ENCODE data around the gene MOB3B. TPM values are rescaled to one million over a fixed set of nuclear protein-coding genes. Genes with fewer than 3 reads are reported as not detected.

MOB3B gene
- total RNA-seq, 1 donor from 2014 or later, result 14.0 TPM

GRCh38 chr9:27412963-27413362 is 116.7 kb downstream of the MOB3B start:
- TF ChIP-seq CTCF (IDR thresholded peaks at IDR 0.05), result no peak
- TF ChIP-seq EZH2 (IDR thresholded peaks at IDR 0.05), result no peak
- no peak for TF ChIP-seq EZH2phosphoT487 (IDR thresholded peaks at IDR 0.05)
- peaks cover 4% of the 10 kb centered on the region for H3K4me1 Mint-ChIP-seq
- Histone ChIP-seq H3K79me2 (ENCODE audit: low read depth) (peaks cover 28% of the 10 kb centered on the region), H3K9me3 (ENCODE audit: low read depth) (no peaks in the 10 kb centered on the region), H4K20me1 (ENCODE audit: low read depth) (no peaks in the 10 kb centered on the region), H3K27ac (no peak overlapping the region), H3K4me2 (no peak overlapping the region), H2AFZ (replicated peaks) (no peak overlapping the region), H3K9ac (no peak overlapping the region), H3K4me3 (no peak overlapping the region), H3F3A (ENCODE audit: low read depth) (peaks cover 4% of the 10 kb centered on the region), H3K27me3 (no peaks in the 10 kb centered on the region), H3K4me1 (peaks cover 17% of the 10 kb centered on the region), H3K36me3 (no peaks in the 10 kb centered on the region)
- peaks cover 6% of the 10 kb centered on the region for H3K27me3 Mint-ChIP-seq (ENCODE audit: insufficient read depth, low read depth)
- H3K27ac Mint-ChIP-seq, result no peak overlapping the region
- peaks cover 2% of the 10 kb centered on the region for H3K36me3 Mint-ChIP-seq
- H3K9me3 Mint-ChIP-seq, result peaks cover 5% of the 10 kb centered on the region
- no peak overlapping the region for H3K4me3 Mint-ChIP-seq
- no peak for DNase-seq (ENCODE audit: low spot score)

GRCh38 chr9:27412081-27412480 is 117.5 kb downstream of the MOB3B start:
- Histone ChIP-seq H3K4me3 (no peak overlapping the region), H3K27ac (no peak overlapping the region), H3K36me3 (no peaks in the 10 kb centered on the region), H3K27me3 (no peaks in the 10 kb centered on the region), H3K9ac (no peak overlapping the region), H3K9me3 (ENCODE audit: low read depth) (no peaks in the 10 kb centered on the region), H2AFZ (replicated peaks) (no peak overlapping the region), H3K4me2 (no peak overlapping the region), H4K20me1 (ENCODE audit: low read depth) (no peaks in the 10 kb centered on the region), H3F3A (ENCODE audit: low read depth) (no peaks in the 10 kb centered on the region), H3K4me1 (peaks cover 17% of the 10 kb centered on the region), H3K79me2 (ENCODE audit: low read depth) (peaks cover 21% of the 10 kb centered on the region)
- DNase-seq (ENCODE audit: low spot score), result no peak
- Mint-ChIP-seq H3K4me1 (peaks cover 4% of the 10 kb centered on the region), H3K27ac (no peak overlapping the region), H3K4me3 (no peak overlapping the region), H3K36me3 (peaks cover 2% of the 10 kb centered on the region), H3K27me3 (ENCODE audit: insufficient read depth, low read depth) (peaks cover 8% of the 10 kb centered on the region), H3K9me3 (peaks cover 7% of the 10 kb centered on the region)
- no peak for TF ChIP-seq EZH2phosphoT487 (IDR thresholded peaks at IDR 0.05)
- TF ChIP-seq EZH2 (IDR thresholded peaks at IDR 0.05), result no peak
- no peak for TF ChIP-seq CTCF (IDR thresholded peaks at IDR 0.05)

- Histone ChIP-seq H3K4me1 (peaks cover 17% of the 10 kb centered on the region), H2AFZ (replicated peaks) (no peak overlapping the region), H3K4me2 (no peak overlapping the region), H3K9me3 (ENCODE audit: low read depth) (no peaks in the 10 kb centered on the region), H3K27ac (no peak overlapping the region), H3K27me3 (no peaks in the 10 kb centered on the region), H3F3A (ENCODE audit: low read depth) (no peaks in the 10 kb centered on the region), H3K4me3 (no peak overlapping the region), H3K9ac (no peak overlapping the region), H3K36me3 (peaks cover 3% of the 10 kb centered on the region), H3K79me2 (ENCODE audit: low read depth) (peaks cover 20% of the 10 kb centered on the region), H4K20me1 (ENCODE audit: low read depth) (no peaks in the 10 kb centered on the region)
- no peak overlapping the region for H3K27ac Mint-ChIP-seq
- no peak overlapping the region for H3K4me3 Mint-ChIP-seq
- DNase-seq (ENCODE audit: low spot score), result no peak
- peaks cover 13% of the 10 kb centered on the region for H3K9me3 Mint-ChIP-seq
- H3K4me1 Mint-ChIP-seq, result peaks cover 4% of the 10 kb centered on the region
- H3K36me3 Mint-ChIP-seq, result peaks cover 5% of the 10 kb centered on the region
- peaks cover 12% of the 10 kb centered on the region for H3K27me3 Mint-ChIP-seq (ENCODE audit: insufficient read depth, low read depth)
- TF ChIP-seq EZH2phosphoT487 (IDR thresholded peaks at IDR 0.05), result no peak
- no peak for TF ChIP-seq CTCF (IDR thresholded peaks at IDR 0.05)
- no peak for TF ChIP-seq EZH2 (IDR thresholded peaks at IDR 0.05)
These were observed 121.1 kb downstream of the MOB3B start for GRCh38 chr9:27408482-27408881.
